SK-N-SH treated with all-trans-retinoic acid at 6 μM for 48 hours (cell line): Measurements from ENCODE around the gene NTNG1.

Experiments
- ATAC-seq: fragments of 200-7000 bp; cut with Tn5 transposase; 3 replicates; pipeline ENCODE4 v1.9.1; 2020; ENCODE audit warnings: mild to moderate bottlenecking, moderate library complexity
- ARNTL ChIP-seq: fragments of 450-650 bp; formaldehyde crosslinking; IDR thresholded peaks from 2 replicates; pipeline ENCODE4 v1.5.0; 2020; ENCODE audit warnings: low read depth, mild to moderate bottlenecking, moderate library complexity, borderline replicate concordance
- CREB5 ChIP-seq: fragments of 250-450 bp; sonication (Bioruptor Pico); IDR thresholded peaks from 2 replicates; pipeline ENCODE4 v1.5.1; 2020; ENCODE audit warnings: low read depth, mild to moderate bottlenecking, moderate library complexity
- CSDC2 ChIP-seq: fragments of 250-450 bp; sonication (Bioruptor Pico); IDR thresholded peaks from 2 replicates; pipeline ENCODE4 v1.5.0; 2020; ENCODE audit warnings: mild to moderate bottlenecking, moderate library complexity
- CSRNP3 ChIP-seq: fragments of 250-450 bp; sonication (Bioruptor Pico); IDR thresholded peaks from 2 replicates; pipeline ENCODE4 v1.5.1; 2021; ENCODE audit warnings: mild to moderate bottlenecking, moderate library complexity
- ESRRG ChIP-seq: fragments of 250-450 bp; sonication (Bioruptor Pico); IDR thresholded peaks from 2 replicates; pipeline ENCODE4 v1.6.1; 2021; ENCODE audit warnings: mild to moderate bottlenecking
- GLIS3 ChIP-seq: fragments of 250-450 bp; sonication (Bioruptor Pico); IDR thresholded peaks from 2 replicates; pipeline ENCODE4 v1.5.0; 2020; ENCODE audit warnings: mild to moderate bottlenecking, moderate library complexity
- ISL1 ChIP-seq: fragments of 250-450 bp; sonication (Bioruptor Pico); IDR thresholded peaks from 2 replicates; pipeline ENCODE4 v2.1.2; 2022; ENCODE audit warnings: mild to moderate bottlenecking, moderate library complexity
- OSR1 ChIP-seq: fragments of 250-450 bp; sonication (Bioruptor Pico); IDR thresholded peaks from 2 replicates; pipeline ENCODE4 v1.8.0; 2022; ENCODE audit warnings: moderate library complexity, mild to moderate bottlenecking, inconsistent platforms
- PATZ1 ChIP-seq: fragments of 250-450 bp; sonication (Bioruptor Pico); IDR thresholded peaks from 2 replicates; pipeline ENCODE4 v1.8.0; 2020; ENCODE audit warnings: mild to moderate bottlenecking, moderate library complexity, borderline replicate concordance
- POU6F1 ChIP-seq: fragments of 250-450 bp; sonication (Bioruptor Pico); IDR thresholded peaks from 2 replicates; pipeline ENCODE4 v1.8.0; 2021; ENCODE audit warnings: low read depth, mild to moderate bottlenecking, moderate library complexity, borderline replicate concordance
- PPARA ChIP-seq: fragments of 250-450 bp; sonication (Bioruptor Pico); IDR thresholded peaks from 2 replicates; pipeline ENCODE4 v1.5.0; 2020; ENCODE audit warnings: mild to moderate bottlenecking, borderline replicate concordance
- RARB ChIP-seq: fragments of 250-450 bp; sonication (Bioruptor Pico); IDR thresholded peaks from 2 replicates; pipeline ENCODE4 v1.8.0; 2021; ENCODE audit warnings: mild to moderate bottlenecking, moderate library complexity
- SNAI2 ChIP-seq: fragments of 250-450 bp; sonication (Bioruptor Pico); IDR thresholded peaks from 2 replicates; pipeline ENCODE4 v1.5.0; 2020; ENCODE audit warnings: mild to moderate bottlenecking, moderate library complexity
- TOX ChIP-seq: fragments of 250-450 bp; sonication (Bioruptor Pico); IDR thresholded peaks from 2 replicates; pipeline ENCODE4 v1.8.0; 2021; ENCODE audit warnings: mild to moderate bottlenecking, moderate library complexity, borderline replicate concordance
- TSHZ2 ChIP-seq: fragments of 250-450 bp; sonication (Bioruptor Pico); IDR thresholded peaks from 2 replicates; pipeline ENCODE4 v1.5.0; 2020; ENCODE audit warnings: mild to moderate bottlenecking, moderate library complexity
- ZC3H10 ChIP-seq: fragments of 250-450 bp; sonication (Bioruptor Pico); IDR thresholded peaks from 2 replicates; pipeline ENCODE4 v1.5.1; 2021; ENCODE audit warnings: mild to moderate bottlenecking, moderate library complexity
- ZFP3 ChIP-seq: fragments of 250-450 bp; sonication (Bioruptor Pico); IDR thresholded peaks from 2 replicates; pipeline ENCODE4 v1.5.0; 2020; ENCODE audit warnings: mild to moderate bottlenecking, moderate library complexity
- ZFP30 ChIP-seq: fragments of 450-650 bp; formaldehyde crosslinking; IDR thresholded peaks from 2 replicates; pipeline ENCODE4 v1.5.0; 2022; ENCODE audit warnings: mild to moderate bottlenecking, moderate library complexity
- ZNF70 ChIP-seq: fragments of 450-650 bp; formaldehyde crosslinking; IDR thresholded peaks from 2 replicates; pipeline ENCODE4 v1.5.0; 2020; ENCODE audit warnings: mild to moderate bottlenecking, moderate library complexity
- ZNF8 ChIP-seq: fragments of 450-650 bp; formaldehyde crosslinking; IDR thresholded peaks from 2 replicates; pipeline ENCODE4 v1.5.0; 2020; ENCODE audit warnings: mild to moderate bottlenecking, moderate library complexity

Gene NTNG1

GRCh38 chr1:107171333-107171732 is 30.5 kb downstream of the NTNG1 start:
- no peak for ATAC-seq
- TF ChIP-seq SNAI2 (no peak), PPARA (no peak), POU6F1 (CRISPR knock-in tag) (no peak), RARB (no peak), ZNF8 (CRISPR knock-in tag) (no peak), TSHZ2 (no peak), CREB5 (CRISPR knock-in tag) (no peak), CSRNP3 (CRISPR knock-in tag) (no peak), TOX (CRISPR knock-in tag) (no peak), GLIS3 (CRISPR knock-in tag) (no peak), PATZ1 (no peak), ISL1 (CRISPR knock-in tag) (no peak)

- ATAC-seq, result no peak
- TF ChIP-seq ZC3H10 (CRISPR knock-in tag), result no peak
- no peak for TF ChIP-seq ARNTL (CRISPR knock-in tag)
- no peak for TF ChIP-seq RARB
- no peak for TF ChIP-seq PPARA
- TF ChIP-seq ZFP30 (CRISPR knock-in tag), result no peak
- no peak for TF ChIP-seq ISL1 (CRISPR knock-in tag)
- no peak for TF ChIP-seq ESRRG
- TF ChIP-seq ZFP3 (CRISPR knock-in tag), result no peak
- no peak for TF ChIP-seq POU6F1 (CRISPR knock-in tag)
- TF ChIP-seq GLIS3 (CRISPR knock-in tag), result no peak
- TF ChIP-seq ZNF70 (CRISPR knock-in tag), result no peak
- TF ChIP-seq PATZ1, result no peak
- no peak for TF ChIP-seq CSRNP3 (CRISPR knock-in tag)
- TF ChIP-seq CSDC2 (CRISPR knock-in tag), result no peak
- no peak for TF ChIP-seq TSHZ2
- TF ChIP-seq OSR1 (CRISPR knock-in tag), result no peak
- TF ChIP-seq ZNF8 (CRISPR knock-in tag), result no peak
These were observed 31.8 kb downstream of the NTNG1 start for GRCh38 chr1:107172450-107173170.
